Left lobe of liver (tissue), 2 donors: ENCODE results near the gene DHCR7. TPM values are rescaled to one million over a fixed set of nuclear protein-coding genes. Genes with fewer than 3 reads are reported as not detected.

Experiments used
- ATAC-seq: fragments of 200-7000 bp; cut with Tn5 transposase; one replicate; pipeline ENCODE4 v1.9.1; 2020; ENCODE audit warnings: mild to moderate bottlenecking, moderate library complexity
- DNase-seq: peaks from one replicate; pipeline ENCODE4 v3.0.0-alpha.2; 2020; ENCODE audit warnings: low spot score
- total RNA-seq: library from RNA; stranded (reverse); gene quantifications from one replicate; pipeline ENCODE4 v1.2.1, GENCODE V29; 2021
- donor health status: DM: no; HTN: no; CAD: no; lungs with moderate emphysema.
- donor health status: DM: no; HTN: yes; CAD: no.

DHCR7 gene
- total RNA-seq, 1 donor from 2014 or later, result 136 TPM

DNA sequence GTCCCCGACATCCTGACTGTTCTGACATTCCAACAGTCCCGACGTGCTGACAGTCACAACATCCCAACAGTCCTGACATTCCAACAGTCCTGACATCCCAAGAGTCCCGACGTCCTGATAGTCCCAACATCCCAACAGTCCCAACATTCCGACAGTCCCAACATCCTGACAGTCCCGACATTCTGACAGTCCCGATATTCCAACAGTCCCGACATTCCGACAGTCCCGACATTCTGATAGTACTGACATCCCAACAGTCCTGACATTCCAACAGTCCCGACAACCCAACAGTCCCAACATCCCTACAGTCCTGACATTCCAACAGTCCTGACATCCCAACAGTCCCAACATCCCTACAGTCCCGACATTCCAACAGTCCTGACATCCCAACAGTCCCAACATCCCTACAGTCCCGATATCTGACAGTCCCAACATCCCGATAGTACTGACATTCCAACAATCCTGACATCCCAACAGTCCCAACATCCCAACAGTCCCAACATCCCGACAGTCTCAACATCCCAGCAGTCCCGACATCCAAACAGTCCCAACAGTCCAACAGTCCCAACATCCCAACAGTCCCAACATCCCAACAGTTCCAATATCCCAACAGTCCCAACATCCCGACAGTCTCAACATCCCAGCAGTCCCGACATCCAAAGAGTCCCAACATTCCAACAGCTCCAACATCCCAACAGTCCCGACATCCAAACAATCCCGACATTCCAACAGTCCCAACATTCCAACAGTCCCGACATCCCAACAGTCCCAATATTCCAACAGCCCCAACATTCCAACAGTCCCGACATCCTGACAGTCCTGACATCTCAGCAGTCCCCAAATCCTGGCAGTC lies 60.2 kb downstream of the DHCR7 start:
- DNase-seq (no peak), ATAC-seq (no peak)

DNA sequence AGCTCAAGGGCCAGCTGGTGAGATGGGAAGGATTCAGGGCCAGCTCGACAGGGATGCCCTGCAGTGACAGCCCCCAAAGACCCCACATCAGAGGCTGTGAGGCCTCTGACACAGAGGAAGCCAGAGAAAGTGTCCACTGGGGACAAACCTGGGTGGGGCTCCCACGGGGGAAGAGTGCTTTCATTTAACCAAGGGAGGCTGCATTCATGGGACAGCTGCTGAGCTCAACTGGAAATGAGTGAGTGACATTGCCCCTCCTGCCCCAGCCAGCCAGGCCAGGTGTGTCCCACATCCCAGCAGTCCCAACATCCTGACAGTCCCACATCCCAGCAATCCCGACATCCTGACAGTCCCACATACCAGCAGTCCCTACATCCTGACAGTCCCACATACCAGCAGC lies 61.0 kb downstream of the DHCR7 start:
- ATAC-seq (no peak), DNase-seq (no peak)

DNA sequence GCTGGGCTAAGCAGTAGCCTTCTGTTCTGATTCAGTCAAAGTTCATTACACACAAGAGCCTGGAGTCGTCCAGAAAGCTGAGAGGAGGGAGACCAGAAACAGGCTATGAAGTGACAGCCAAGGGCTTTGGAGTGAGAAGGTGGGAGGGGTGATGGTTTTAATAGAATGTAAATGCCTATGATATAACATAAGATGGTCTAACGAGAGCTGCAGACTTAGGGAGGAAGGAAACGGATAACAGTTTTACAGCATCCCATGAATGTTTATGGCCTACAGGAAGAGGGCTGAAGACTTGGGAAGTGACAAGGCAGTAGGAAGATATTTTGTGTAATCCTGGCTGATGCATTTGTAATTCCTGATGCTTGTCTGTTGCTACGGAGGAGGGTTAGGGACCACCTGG lies 62.0 kb downstream of the DHCR7 start:
- DNase-seq, result no peak
- no peak for ATAC-seq

GRCh38 chr11:71385091-71385490 lies 63.1 kb downstream of the DHCR7 start:
- ATAC-seq (no peak), DNase-seq (no peak)

DNA sequence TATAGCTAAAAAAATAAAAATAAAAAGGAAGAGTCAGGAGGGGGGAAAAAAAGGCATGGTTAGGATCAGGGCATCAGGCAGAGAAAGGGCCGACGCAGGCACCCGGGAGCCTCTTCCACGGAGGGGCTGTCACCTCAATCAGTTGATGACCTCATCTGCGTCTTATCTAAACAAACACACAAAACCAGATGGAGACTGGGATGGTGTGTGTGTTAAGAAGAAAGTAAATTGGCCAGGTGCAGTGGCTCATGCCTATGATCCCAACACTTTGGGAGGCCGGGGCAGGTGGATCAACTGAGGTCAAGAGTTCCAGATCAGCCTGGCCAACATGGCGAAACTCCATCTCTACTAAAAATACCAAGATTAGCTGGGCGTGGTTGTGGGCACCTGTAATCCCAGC lies 63.6 kb downstream of the DHCR7 start:
- ATAC-seq, result no peak
- no peak for DNase-seq

Other genes with a start within 250 kb of the DHCR7 start
- 33.8 TPM for gene SHANK2, start 195.8 kb downstream of the DHCR7 start, total RNA-seq
- 39.7 TPM for gene NADSYN1, start 4.8 kb upstream of the DHCR7 start, total RNA-seq
- gene KRTAP5-7, start 78.9 kb upstream of the DHCR7 start, total RNA-seq, result not detected
- gene KRTAP5-8, start 89.6 kb upstream of the DHCR7 start, total RNA-seq, result 0.25 TPM
- gene KRTAP5-9, start 100.0 kb upstream of the DHCR7 start, total RNA-seq, result 0.30 TPM
- 0.15 TPM for gene KRTAP5-10, start 117.2 kb upstream of the DHCR7 start, total RNA-seq
- gene KRTAP5-11, start 134.5 kb upstream of the DHCR7 start, total RNA-seq, result not detected